Neural progenitor cell (in vitro differentiated cells): ENCODE data around the gene TLX1. TPM values are rescaled to one million over a fixed set of nuclear protein-coding genes. Genes with fewer than 3 reads are reported as not detected.

Experiments
- DNase-seq: peaks from one replicate; pipeline ENCODE4 v3.0.0-alpha.2; 2016; ENCODE audit warnings: low spot score
- H2AFZ ChIP-seq: fragments of 200-600 bp; sonication (generic); replicated peaks from 2 replicates; pipeline ENCODE4 v1.6.1; 2016; ENCODE audit warnings: antibody characterized with exemption
- H3F3A ChIP-seq: fragments of 200-600 bp; sonication (generic); 2 replicates; pipeline ENCODE4 v1.6.1; 2016; ENCODE audit warnings: antibody characterized with exemption, low read depth
- H3K27ac ChIP-seq: fragments of 200-600 bp; sonication (generic); 2 replicates; pipeline ENCODE4 v1.5.1; 2016; ENCODE audit warnings: mild to moderate bottlenecking
- H3K27me3 ChIP-seq: fragments of 200-600 bp; sonication (generic); 2 replicates; pipeline ENCODE4 v1.6.1; 2016; ENCODE audit warnings: mild to moderate bottlenecking, moderate library complexity
- H3K36me3 ChIP-seq: fragments of 200-600 bp; sonication (generic); 2 replicates; pipeline ENCODE4 v1.5.1; 2016
- H3K4me1 ChIP-seq: fragments of 200-600 bp; sonication (generic); 2 replicates; pipeline ENCODE4 v1.6.1; 2016; ENCODE audit warnings: mixed run types
- H3K4me2 ChIP-seq: fragments of 200-600 bp; sonication (generic); 2 replicates; pipeline ENCODE4 v1.6.1; 2016
- H3K4me3 ChIP-seq: fragments of 200-600 bp; sonication (generic); 2 replicates; pipeline ENCODE4 v1.5.1; 2016
- H3K79me2 ChIP-seq: fragments of 200-600 bp; sonication (generic); 2 replicates; pipeline ENCODE4 v1.6.1; 2016; ENCODE audit warnings: low read depth
- H3K9ac ChIP-seq: fragments of 200-600 bp; sonication (generic); 2 replicates; pipeline ENCODE4 v1.6.1; 2016
- H3K9me3 ChIP-seq: fragments of 200-600 bp; sonication (generic); 2 replicates; pipeline ENCODE4 v1.5.1; 2016; ENCODE audit warnings: low read depth
- H4K20me1 ChIP-seq: fragments of 200-600 bp; sonication (generic); 2 replicates; pipeline ENCODE4 v1.6.1; 2016; ENCODE audit warnings: low read depth
- H3K27ac Mint-ChIP-seq: 3 replicates; pipeline ENCODE4 v1.8.0; 2021; ENCODE audit warnings: mixed read lengths
- H3K27me3 Mint-ChIP-seq: 2 replicates; pipeline ENCODE4 v1.8.0; 2022; ENCODE audit warnings: low read depth, mild to moderate bottlenecking, inconsistent platforms, moderate library complexity, mixed read lengths; ENCODE audit not compliant: insufficient read depth
- H3K36me3 Mint-ChIP-seq: 3 replicates; pipeline ENCODE4 v1.8.0; 2021; ENCODE audit warnings: mixed read lengths
- H3K4me1 Mint-ChIP-seq: 3 replicates; pipeline ENCODE4 v1.8.0; 2021; ENCODE audit warnings: mixed read lengths
- H3K4me3 Mint-ChIP-seq: 3 replicates; pipeline ENCODE4 v1.8.0; 2021; ENCODE audit warnings: mild to moderate bottlenecking, moderate library complexity, mixed read lengths
- H3K9me3 Mint-ChIP-seq: 3 replicates; pipeline ENCODE4 v1.8.0; 2020; ENCODE audit warnings: mixed read lengths
- EZH2 ChIP-seq: fragments of 200-600 bp; sonication (generic); IDR thresholded peaks from 2 replicates; pipeline ENCODE4 v1.6.1; 2017; ENCODE audit warnings: antibody characterized with exemption, mild to moderate bottlenecking, moderate library complexity
- EZH2phosphoT487 ChIP-seq: fragments of 200-600 bp; sonication (generic); IDR thresholded peaks from 2 replicates; pipeline ENCODE4 v1.6.1; 2017; ENCODE audit warnings: antibody characterized with exemption
- total RNA-seq: library from RNA; depleted of rRNA; stranded (reverse); fragments of >200 nt; gene quantifications from 2 replicates; pipeline ENCODE4 v1.2.3, GENCODE V29; 2015; ENCODE audit warnings: low replicate concordance
- TF ChIP-seq, protein P1 (sequence below): fragments of 200-600 bp; sonication (generic); IDR thresholded peaks from 2 replicates; pipeline ENCODE4 v1.5.1; 2017; ENCODE audit warnings: antibody characterized with exemption, mild to moderate bottlenecking

The TLX1 gene
- total RNA-seq, 1 donor from 2014 or later, result not detected

DNA sequence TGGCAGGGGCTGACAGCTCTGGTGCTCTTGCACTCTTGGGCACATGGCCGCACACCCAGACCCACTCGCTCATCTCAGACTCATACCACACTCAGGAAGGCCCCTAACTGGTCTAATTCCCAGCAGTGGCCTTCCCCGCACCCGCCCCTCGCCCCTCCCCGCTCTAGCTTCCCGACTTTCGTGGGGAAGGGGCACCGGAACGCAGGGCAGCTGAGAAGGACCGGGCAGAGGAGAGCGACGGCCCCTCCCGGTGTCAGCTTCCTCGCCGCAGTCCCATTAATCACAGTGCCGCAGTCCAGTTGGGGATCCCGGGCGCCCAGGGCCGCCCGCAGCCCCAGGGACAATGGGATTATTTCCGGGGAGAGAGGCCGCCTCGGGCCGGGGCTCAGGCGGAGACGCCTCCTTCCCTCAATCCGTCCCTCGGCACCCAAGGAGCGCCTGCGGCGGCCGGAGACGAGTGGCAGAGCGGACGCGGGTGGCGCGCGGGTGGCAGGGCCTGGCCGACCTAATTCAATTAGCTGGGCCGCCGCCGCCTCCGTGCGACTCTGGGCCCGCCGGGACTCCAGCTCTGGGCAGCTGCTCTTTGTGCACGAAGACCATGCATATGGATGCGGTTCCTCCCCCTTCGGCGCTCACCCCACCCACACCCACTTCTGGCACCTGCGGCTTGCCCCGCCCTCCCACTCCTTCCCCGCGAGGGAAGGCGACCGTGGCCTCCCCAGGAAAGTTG is 7.8 kb upstream of the TLX1 start:
- Mint-ChIP-seq H3K9me3 (peaks cover 5% of the 10 kb centered on the region), H3K4me1 (peaks cover 13% of the 10 kb centered on the region), H3K36me3 (no peaks in the 10 kb centered on the region), H3K27me3 (peaks cover 91% of the 10 kb centered on the region), H3K27ac (no peak overlapping the region), H3K4me3 (peak overlapping the region; percentile 74)
- no peaks in the 10 kb centered on the region for H3K9me3 ChIP-seq
- H3K27me3 ChIP-seq, result peaks cover 100% of the 10 kb centered on the region
- no peaks in the 10 kb centered on the region for H3K79me2 ChIP-seq
- H3K4me3 ChIP-seq, result peak overlapping the region; percentile 42
- H3K36me3 ChIP-seq, result no peaks in the 10 kb centered on the region
- H3K9ac ChIP-seq, result no peak overlapping the region
- peaks cover 77% of the 10 kb centered on the region for H4K20me1 ChIP-seq
- TF ChIP-seq EZH2phosphoT487 (peak; percentile 88), EZH2 (peak; percentile 98)
- TF ChIP-seq, protein P1, sequence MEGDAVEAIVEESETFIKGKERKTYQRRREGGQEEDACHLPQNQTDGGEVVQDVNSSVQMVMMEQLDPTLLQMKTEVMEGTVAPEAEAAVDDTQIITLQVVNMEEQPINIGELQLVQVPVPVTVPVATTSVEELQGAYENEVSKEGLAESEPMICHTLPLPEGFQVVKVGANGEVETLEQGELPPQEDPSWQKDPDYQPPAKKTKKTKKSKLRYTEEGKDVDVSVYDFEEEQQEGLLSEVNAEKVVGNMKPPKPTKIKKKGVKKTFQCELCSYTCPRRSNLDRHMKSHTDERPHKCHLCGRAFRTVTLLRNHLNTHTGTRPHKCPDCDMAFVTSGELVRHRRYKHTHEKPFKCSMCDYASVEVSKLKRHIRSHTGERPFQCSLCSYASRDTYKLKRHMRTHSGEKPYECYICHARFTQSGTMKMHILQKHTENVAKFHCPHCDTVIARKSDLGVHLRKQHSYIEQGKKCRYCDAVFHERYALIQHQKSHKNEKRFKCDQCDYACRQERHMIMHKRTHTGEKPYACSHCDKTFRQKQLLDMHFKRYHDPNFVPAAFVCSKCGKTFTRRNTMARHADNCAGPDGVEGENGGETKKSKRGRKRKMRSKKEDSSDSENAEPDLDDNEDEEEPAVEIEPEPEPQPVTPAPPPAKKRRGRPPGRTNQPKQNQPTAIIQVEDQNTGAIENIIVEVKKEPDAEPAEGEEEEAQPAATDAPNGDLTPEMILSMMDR, result no peak
- H3K4me2 ChIP-seq, result peak overlapping the region; percentile 64
- H2AFZ ChIP-seq, result no peak overlapping the region
- DNase-seq, result peak; percentile 75
- peaks cover 25% of the 10 kb centered on the region for H3K4me1 ChIP-seq
- no peak overlapping the region for H3K27ac ChIP-seq
- peaks cover 12% of the 10 kb centered on the region for H3F3A ChIP-seq

- Mint-ChIP-seq H3K4me3 (peak overlapping the region; percentile 64), H3K9me3 (peaks cover 9% of the 10 kb centered on the region), H3K27ac (no peak overlapping the region), H3K4me1 (peaks cover 13% of the 10 kb centered on the region), H3K27me3 (peaks cover 96% of the 10 kb centered on the region), H3K36me3 (no peaks in the 10 kb centered on the region)
- DNase-seq, result no peak
- Histone ChIP-seq H4K20me1 (peaks cover 84% of the 10 kb centered on the region), H3K4me1 (peaks cover 25% of the 10 kb centered on the region), H3K4me2 (peak overlapping the region; percentile 64), H3K27me3 (peaks cover 100% of the 10 kb centered on the region), H3K4me3 (peak overlapping the region; percentile 42), H3F3A (peaks cover 12% of the 10 kb centered on the region), H3K9ac (no peak overlapping the region), H3K9me3 (no peaks in the 10 kb centered on the region), H3K36me3 (no peaks in the 10 kb centered on the region), H2AFZ (no peak overlapping the region), H3K79me2 (no peaks in the 10 kb centered on the region), H3K27ac (no peak overlapping the region)
- TF ChIP-seq EZH2phosphoT487 (no peak), EZH2 (peak; percentile 57)
- TF ChIP-seq, protein P1, result no peak
These were observed 7.1 kb upstream of the TLX1 start for GRCh38 chr10:101123815-101124617.

DNA sequence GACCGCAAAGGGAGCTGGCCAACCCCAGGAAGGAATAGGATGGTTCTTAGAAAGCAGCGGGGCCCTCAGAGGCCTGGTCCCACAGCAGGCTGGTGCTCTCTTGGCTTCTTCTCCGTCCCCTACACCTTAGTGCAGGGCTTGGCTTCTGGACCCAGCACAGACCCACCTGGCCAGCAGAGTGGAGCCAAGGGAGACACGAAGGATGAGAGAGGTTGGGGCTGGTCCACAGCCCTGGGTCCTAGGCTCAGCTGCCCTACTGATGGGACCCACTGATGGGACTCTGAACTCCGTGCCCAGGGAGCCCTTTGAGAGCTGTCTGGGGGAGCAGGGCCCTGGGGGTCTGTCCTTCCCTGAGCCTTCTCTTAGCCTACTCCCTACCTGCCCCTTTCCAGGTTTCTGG is 6.2 kb upstream of the TLX1 start:
- no peak overlapping the region for H3K4me3 ChIP-seq
- no peaks in the 10 kb centered on the region for H3K36me3 ChIP-seq
- H3K4me1 ChIP-seq, result peaks cover 25% of the 10 kb centered on the region
- no peak overlapping the region for H3K4me3 Mint-ChIP-seq
- H3K4me1 Mint-ChIP-seq, result peaks cover 13% of the 10 kb centered on the region
- peaks cover 91% of the 10 kb centered on the region for H4K20me1 ChIP-seq
- H3K27me3 Mint-ChIP-seq, result peaks cover 96% of the 10 kb centered on the region
- no peaks in the 10 kb centered on the region for H3K9me3 ChIP-seq
- H3K4me2 ChIP-seq, result no peak overlapping the region
- no peak overlapping the region for H2AFZ ChIP-seq
- no peak overlapping the region for H3K27ac Mint-ChIP-seq
- H3K9ac ChIP-seq, result no peak overlapping the region
- H3K36me3 Mint-ChIP-seq, result no peaks in the 10 kb centered on the region
- H3K27me3 ChIP-seq, result peaks cover 100% of the 10 kb centered on the region
- H3K9me3 Mint-ChIP-seq, result peaks cover 13% of the 10 kb centered on the region
- TF ChIP-seq, protein P1, result no peak
- H3K27ac ChIP-seq, result no peak overlapping the region
- DNase-seq, result no peak
- no peaks in the 10 kb centered on the region for H3K79me2 ChIP-seq
- peaks cover 12% of the 10 kb centered on the region for H3F3A ChIP-seq
